K562 (cell line): ENCODE results near the gene ZCCHC24.

Experiments used
- CTCF ChIP-seq, 3 experiments: IDR thresholded peaks in 2 of 3; conservative IDR thresholded peaks in 1 of 3; 2 replicates each; pipeline ENCODE4 v1.5.1; 2011 to 2012; ENCODE audit warnings: low read length in 3 of 3, mild to moderate bottlenecking in 3 of 3, control low read depth in 2 of 3, improper control_type of control experiment in 1 of 3, inconsistent platforms in 1 of 3, low read depth in 1 of 3, mixed read lengths in 1 of 3, moderate library complexity in 1 of 3; ENCODE audit not compliant: insufficient read depth in 2 of 3
- MTA3 ChIP-seq: fragments of 450-650 bp; formaldehyde crosslinking; IDR thresholded peaks from 2 replicates; pipeline ENCODE4 v1.6.1; 2017; ENCODE audit warnings: mild to moderate bottlenecking, borderline replicate concordance
- TF ChIP-seq, protein P1 (sequence below): sonication (generic); formaldehyde crosslinking; IDR thresholded peaks from 2 replicates; pipeline ENCODE4 v1.8.1; 2023; ENCODE audit warnings: mild to moderate bottlenecking, missing genetic modification reagents
- TF ChIP-seq, protein P2 (sequence below): IDR thresholded peaks from 3 replicates; pipeline ENCODE4 v1.6.1; 2011; ENCODE audit warnings: borderline replicate concordance, mild to moderate bottlenecking; ENCODE audit not compliant: insufficient read length, insufficient read depth

DNA sequence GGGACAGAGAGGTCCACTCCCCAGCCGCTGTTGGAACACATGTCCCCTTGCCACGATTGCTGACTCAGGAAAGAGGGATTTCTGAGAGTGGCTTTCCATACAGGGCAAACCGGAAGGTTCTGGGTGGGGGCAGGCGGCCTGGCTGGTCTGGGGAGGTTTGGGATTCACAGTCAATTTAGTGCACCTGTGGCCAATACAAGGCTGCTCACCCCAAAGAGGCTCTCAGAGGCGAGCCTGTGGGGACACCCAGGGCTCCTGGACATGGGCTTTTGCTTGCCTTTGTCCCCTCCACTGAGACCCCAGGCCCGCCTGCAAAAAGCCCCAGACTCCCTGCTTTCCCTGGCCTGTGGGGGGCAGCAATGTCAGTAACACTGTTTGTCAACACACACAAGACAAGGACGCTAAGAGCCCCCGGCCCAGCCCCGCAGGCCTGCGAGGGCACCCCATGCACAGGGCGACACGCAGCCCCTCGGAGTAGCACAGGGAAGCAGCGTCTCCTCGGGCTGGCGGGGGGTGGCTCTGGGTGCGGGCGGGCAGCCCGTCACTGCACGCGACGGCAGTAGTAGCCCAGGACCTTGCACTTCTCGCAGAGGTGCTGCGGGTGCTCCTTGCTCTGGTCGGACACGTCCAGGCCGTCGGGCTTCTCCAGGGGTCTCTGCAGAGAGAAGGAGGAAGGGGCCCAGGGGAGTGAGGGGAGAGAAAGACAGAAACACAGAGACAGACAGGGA lies 59.5 kb downstream of the ZCCHC24 start:
- TF ChIP-seq CTCF (IDR thresholded peaks at IDR 0.05 in 2 of 3, conservative IDR thresholded peaks at IDR 0.05 in 1 of 3; ENCODE audit: insufficient read depth in 2 of 3, low read depth in 1 of 3, low read length in 3 of 3) (peak; percentile 14 to 41 (median 37); a peak in 4 of 6 replicates), MTA3 (no peak)
- TF ChIP-seq, protein P1, sequence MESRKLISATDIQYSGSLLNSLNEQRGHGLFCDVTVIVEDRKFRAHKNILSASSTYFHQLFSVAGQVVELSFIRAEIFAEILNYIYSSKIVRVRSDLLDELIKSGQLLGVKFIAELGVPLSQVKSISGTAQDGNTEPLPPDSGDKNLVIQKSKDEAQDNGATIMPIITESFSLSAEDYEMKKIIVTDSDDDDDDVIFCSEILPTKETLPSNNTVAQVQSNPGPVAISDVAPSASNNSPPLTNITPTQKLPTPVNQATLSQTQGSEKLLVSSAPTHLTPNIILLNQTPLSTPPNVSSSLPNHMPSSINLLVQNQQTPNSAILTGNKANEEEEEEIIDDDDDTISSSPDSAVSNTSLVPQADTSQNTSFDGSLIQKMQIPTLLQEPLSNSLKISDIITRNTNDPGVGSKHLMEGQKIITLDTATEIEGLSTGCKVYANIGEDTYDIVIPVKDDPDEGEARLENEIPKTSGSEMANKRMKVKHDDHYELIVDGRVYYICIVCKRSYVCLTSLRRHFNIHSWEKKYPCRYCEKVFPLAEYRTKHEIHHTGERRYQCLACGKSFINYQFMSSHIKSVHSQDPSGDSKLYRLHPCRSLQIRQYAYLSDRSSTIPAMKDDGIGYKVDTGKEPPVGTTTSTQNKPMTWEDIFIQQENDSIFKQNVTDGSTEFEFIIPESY, result no peak
- TF ChIP-seq, protein P2, sequence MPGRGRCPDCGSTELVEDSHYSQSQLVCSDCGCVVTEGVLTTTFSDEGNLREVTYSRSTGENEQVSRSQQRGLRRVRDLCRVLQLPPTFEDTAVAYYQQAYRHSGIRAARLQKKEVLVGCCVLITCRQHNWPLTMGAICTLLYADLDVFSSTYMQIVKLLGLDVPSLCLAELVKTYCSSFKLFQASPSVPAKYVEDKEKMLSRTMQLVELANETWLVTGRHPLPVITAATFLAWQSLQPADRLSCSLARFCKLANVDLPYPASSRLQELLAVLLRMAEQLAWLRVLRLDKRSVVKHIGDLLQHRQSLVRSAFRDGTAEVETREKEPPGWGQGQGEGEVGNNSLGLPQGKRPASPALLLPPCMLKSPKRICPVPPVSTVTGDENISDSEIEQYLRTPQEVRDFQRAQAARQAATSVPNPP, result no peak
